Caco-2 (cell line): ENCODE measurements around the gene FAM9C. TPM values are rescaled to one million over a fixed set of nuclear protein-coding genes. Genes with fewer than 3 reads are reported as not detected.

ENCODE experiments used
- BruUV-seq: library from RNA; stranded (reverse); fragments of 400-500 nt; replicated peaks from 2 replicates; lab custom pipeline; 2021; lab: Mats Ljungman, UMichigan
- CTCF ChIA-PET: fragments of 300-600 bp; sonication (Branson Sonifier 250); formaldehyde crosslinking; loops from one replicate; lab custom pipeline; 2022; ENCODE audit warnings: antibody characterized with exemption; lab: Charles Lee
- POLR2A ChIA-PET: fragments of 300-600 bp; sonication (Branson Sonifier 250); formaldehyde crosslinking; loops from one replicate; lab custom pipeline; 2022; ENCODE audit warnings: antibody characterized with exemption; lab: Charles Lee
- DNase-seq, 2 experiments: peaks; one replicate each; pipeline versions ENCODE4 v3.0.0 to v3.0.0-alpha.2; 2020 to 2022
- H3K27me3 ChIP-seq: replicated peaks from 2 replicates; pipeline ENCODE4 v1.6.0; 2011; ENCODE audit warnings: low read length; ENCODE audit not compliant: control insufficient read depth, insufficient read depth
- H3K36me3 ChIP-seq: 2 replicates; pipeline ENCODE4 v1.5.1; 2011; ENCODE audit warnings: low read length; ENCODE audit not compliant: control insufficient read depth, insufficient read depth
- H3K4me1 ChIP-seq: fragments of 250-450 bp; sonication (Bioruptor Pico); 2 replicates; pipeline ENCODE4 v1.5.1; 2020; ENCODE audit warnings: mild to moderate bottlenecking
- H3K4me3 ChIP-seq: 2 replicates; pipeline ENCODE4 v1.5.1; 2011; ENCODE audit warnings: low read depth, mild to moderate bottlenecking, control low read depth, low read length
- H3K9me3 ChIP-seq: fragments of 250-450 bp; sonication (Bioruptor Pico); 2 replicates; pipeline ENCODE4 v1.5.1; 2020; ENCODE audit warnings: mild to moderate bottlenecking, moderate library complexity
- H3K27ac Mint-ChIP-seq: one replicate; pipeline ENCODE4 v1.8.0; 2022; ENCODE audit warnings: mixed read lengths; ENCODE audit not compliant: unreplicated experiment
- H3K27me3 Mint-ChIP-seq: one replicate; pipeline ENCODE4 v1.8.0; 2022; ENCODE audit warnings: mixed read lengths; ENCODE audit not compliant: insufficient read depth, unreplicated experiment
- H3K36me3 Mint-ChIP-seq: one replicate; pipeline ENCODE4 v1.8.0; 2022; ENCODE audit warnings: mild to moderate bottlenecking, mixed read lengths; ENCODE audit not compliant: insufficient read depth, unreplicated experiment
- H3K4me1 Mint-ChIP-seq: one replicate; pipeline ENCODE4 v1.8.0; 2022; ENCODE audit warnings: low read depth, mixed read lengths; ENCODE audit not compliant: unreplicated experiment
- H3K4me3 Mint-ChIP-seq: one replicate; pipeline ENCODE4 v1.8.0; 2022; ENCODE audit warnings: mild to moderate bottlenecking, moderate library complexity, mixed read lengths; ENCODE audit not compliant: unreplicated experiment
- H3K9me3 Mint-ChIP-seq: one replicate; pipeline ENCODE4 v1.8.0; 2022; ENCODE audit warnings: mixed read lengths; ENCODE audit not compliant: unreplicated experiment
- intact Hi-C: fragments of 100-400 bp; cut with micrococcal nuclease; formaldehyde crosslinking; loops from one replicate; pipeline ENCODE4 v1.10.0; 2022; ENCODE audit not compliant: unreplicated experiment
- total RNA-seq: library from RNA; stranded (reverse); gene quantifications from 2 replicates; pipeline ENCODE4 v1.2.3, GENCODE V29; 2022
- TF ChIP-seq, protein P1 (sequence below), 2 experiments: fragments of 200-600 bp in 1 of 2; IDR thresholded peaks; 1 replicate in 1 of 2; 2 replicates in 1 of 2; pipeline versions ENCODE4 v1.5.1 to v1.8.0; 2011 to 2022; ENCODE audit warnings: antibody characterized with exemption in 1 of 2, control low read depth in 1 of 2, inconsistent platforms in 1 of 2, low read depth in 1 of 2, low read length in 1 of 2, mild to moderate bottlenecking in 1 of 2, moderate library complexity in 1 of 2; ENCODE audit not compliant: insufficient read depth in 1 of 2, severe bottlenecking in 1 of 2, unreplicated experiment in 1 of 2

The FAM9C gene
- total RNA-seq, 1 experiment from 2014 or later, result not detected

DNA sequence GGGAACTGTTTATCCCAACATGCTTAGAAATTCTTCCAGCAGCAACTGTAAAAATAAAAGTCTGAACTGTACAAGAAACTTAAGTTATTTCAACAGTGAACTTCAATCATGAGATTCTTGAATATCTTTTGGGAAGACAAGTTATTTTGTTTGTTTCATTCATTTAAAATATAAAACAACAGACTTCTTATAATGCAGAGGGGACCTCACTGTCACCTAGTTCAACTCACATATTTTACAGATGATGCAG, 14.9 kb downstream of the FAM9C start:
- H3K4me1 ChIP-seq, result peaks cover 58% of the 10 kb centered on the region
- no peak overlapping the region for H3K4me3 ChIP-seq
- TF ChIP-seq, protein P1, sequence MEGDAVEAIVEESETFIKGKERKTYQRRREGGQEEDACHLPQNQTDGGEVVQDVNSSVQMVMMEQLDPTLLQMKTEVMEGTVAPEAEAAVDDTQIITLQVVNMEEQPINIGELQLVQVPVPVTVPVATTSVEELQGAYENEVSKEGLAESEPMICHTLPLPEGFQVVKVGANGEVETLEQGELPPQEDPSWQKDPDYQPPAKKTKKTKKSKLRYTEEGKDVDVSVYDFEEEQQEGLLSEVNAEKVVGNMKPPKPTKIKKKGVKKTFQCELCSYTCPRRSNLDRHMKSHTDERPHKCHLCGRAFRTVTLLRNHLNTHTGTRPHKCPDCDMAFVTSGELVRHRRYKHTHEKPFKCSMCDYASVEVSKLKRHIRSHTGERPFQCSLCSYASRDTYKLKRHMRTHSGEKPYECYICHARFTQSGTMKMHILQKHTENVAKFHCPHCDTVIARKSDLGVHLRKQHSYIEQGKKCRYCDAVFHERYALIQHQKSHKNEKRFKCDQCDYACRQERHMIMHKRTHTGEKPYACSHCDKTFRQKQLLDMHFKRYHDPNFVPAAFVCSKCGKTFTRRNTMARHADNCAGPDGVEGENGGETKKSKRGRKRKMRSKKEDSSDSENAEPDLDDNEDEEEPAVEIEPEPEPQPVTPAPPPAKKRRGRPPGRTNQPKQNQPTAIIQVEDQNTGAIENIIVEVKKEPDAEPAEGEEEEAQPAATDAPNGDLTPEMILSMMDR (IDR thresholded peaks at IDR 0.05; ENCODE audit: insufficient read depth in 1 of 2, low read depth in 1 of 2, low read length in 1 of 2, severe bottlenecking in 1 of 2, unreplicated experiment in 1 of 2), result no peak
- Mint-ChIP-seq H3K9me3 (no peaks in the 10 kb centered on the region), H3K36me3 (peaks cover 5% of the 10 kb centered on the region), H3K27ac (peak overlapping the region; percentile 96), H3K4me3 (peak overlapping the region; percentile 62), H3K4me1 (peaks cover 44% of the 10 kb centered on the region), H3K27me3 (no peaks in the 10 kb centered on the region)
- no peaks in the 10 kb centered on the region for H3K9me3 ChIP-seq
- BruUV-seq, result no TSS peak
- intact Hi-C loops, result loop anchor here (1.0 to 5.0 kb wide), 6 partner anchors 41 to 459 kb away; no protein-coding TSS in a partner anchor
- no peaks in the 10 kb centered on the region for H3K27me3 ChIP-seq
- no peaks in the 10 kb centered on the region for H3K36me3 ChIP-seq
- CTCF ChIA-PET, result interaction anchor here (1.5 kb wide), 1 partner anchor 83 kb away, joined by 6 read pairs; no protein-coding TSS in a partner anchor
- DNase-seq, result no peak
- POLR2A ChIA-PET, result no interaction called here

DNA sequence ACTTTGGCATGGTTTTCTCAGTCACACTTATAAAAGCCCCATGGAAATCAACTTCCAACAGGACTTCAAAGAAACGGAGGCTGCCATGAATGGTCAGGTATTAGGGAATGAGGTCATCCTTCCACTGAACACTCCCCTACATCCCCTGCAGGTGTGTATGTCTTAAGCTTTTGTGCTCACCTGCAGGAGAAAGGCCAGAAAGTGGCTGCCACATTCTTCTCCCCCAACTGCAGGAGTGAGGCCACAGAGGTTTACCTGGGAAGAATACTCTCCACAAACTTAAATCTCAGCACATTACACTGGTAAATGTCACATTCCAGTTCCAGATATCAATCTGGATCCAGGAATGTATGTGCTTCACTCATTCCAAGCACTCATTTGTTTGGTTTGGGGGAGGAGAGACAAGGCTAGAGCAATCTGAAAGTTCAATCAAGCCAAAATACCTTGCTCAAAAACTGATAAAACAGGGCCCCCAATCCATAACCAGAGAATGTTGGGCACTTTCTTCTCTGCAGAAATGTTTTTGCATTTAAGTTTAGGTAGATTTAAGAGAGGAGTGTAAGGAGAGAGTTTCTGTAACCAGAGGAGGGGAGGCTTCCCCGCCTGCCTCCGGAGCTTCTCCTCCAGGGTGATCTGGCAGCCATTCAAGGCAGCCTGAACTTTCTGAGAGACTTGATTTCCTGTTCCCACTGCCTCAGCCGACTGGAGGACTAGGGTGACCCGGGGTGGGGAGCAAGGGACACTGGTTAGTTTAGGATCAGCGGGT, 15.4 kb downstream of the FAM9C start:
- POLR2A ChIA-PET, result interaction anchor here (0.6 kb wide), 1 partner anchor 54 kb away, joined by 3 read pairs; the partner anchor contains the start of gene TMSB4X
- DNase-seq, result peak; percentile 75 to 84
- H3K9me3 Mint-ChIP-seq, result no peaks in the 10 kb centered on the region

DNA sequence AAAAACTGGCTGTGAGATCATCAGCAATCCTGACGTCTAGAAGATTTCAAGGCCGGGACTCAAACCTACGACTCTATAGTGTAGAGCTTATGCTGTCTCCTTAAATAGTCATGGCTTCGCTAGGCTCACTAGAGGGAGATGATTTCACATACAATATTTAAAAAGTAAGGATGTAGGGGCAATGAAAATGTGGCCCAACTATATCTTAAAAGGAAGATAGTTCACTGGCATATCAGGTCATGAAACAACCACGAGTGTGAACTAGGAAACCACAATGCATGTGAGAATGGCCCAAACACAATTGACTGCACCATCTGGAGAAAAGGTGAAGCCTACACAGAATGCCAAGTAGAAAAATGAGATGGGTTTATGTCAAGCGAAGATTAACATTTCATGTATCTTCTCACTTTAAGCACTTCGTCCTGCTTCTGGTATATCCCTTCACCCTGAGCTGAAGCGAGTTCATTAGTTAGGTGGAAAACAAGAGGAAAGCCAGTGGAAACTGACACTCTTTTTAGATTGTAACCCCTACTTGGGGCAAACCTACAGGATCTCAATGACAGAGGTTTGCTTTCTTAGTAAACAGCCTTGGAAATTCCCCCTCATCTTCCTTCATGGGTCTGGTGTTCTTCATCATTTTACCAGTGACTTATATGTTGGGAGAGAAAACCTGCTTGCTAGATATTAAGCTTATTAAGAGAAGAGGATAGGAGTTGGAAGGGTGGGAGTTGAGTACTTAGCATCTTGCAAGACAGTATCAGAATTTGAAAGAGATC, 17.4 kb downstream of the FAM9C start:
- Mint-ChIP-seq H3K27me3 (no peaks in the 10 kb centered on the region), H3K9me3 (no peaks in the 10 kb centered on the region), H3K4me1 (peaks cover 46% of the 10 kb centered on the region), H3K27ac (no peak overlapping the region), H3K36me3 (peaks cover 5% of the 10 kb centered on the region), H3K4me3 (no peak overlapping the region)
- no TSS peak for BruUV-seq
- H3K4me1 ChIP-seq, result peaks cover 69% of the 10 kb centered on the region
- DNase-seq, result no peak
- H3K27me3 ChIP-seq, result no peaks in the 10 kb centered on the region
- intact Hi-C loops, result loop anchor here (5.0 kb wide), 2 partner anchors 75 to 260 kb away; no protein-coding TSS in a partner anchor
- H3K36me3 ChIP-seq, result no peaks in the 10 kb centered on the region
- ChIA-PET CTCF (no interaction called here), POLR2A (no interaction called here)
- no peaks in the 10 kb centered on the region for H3K9me3 ChIP-seq
- TF ChIP-seq, protein P1 (IDR thresholded peaks at IDR 0.05; ENCODE audit: insufficient read depth in 1 of 2, low read depth in 1 of 2, low read length in 1 of 2, severe bottlenecking in 1 of 2, unreplicated experiment in 1 of 2), result no peak
- H3K4me3 ChIP-seq, result no peak overlapping the region

More for the DNA sequence above, 15.4 kb downstream of the FAM9C start:
- TSS peak; percentile 88 for BruUV-seq
- no peaks in the 10 kb centered on the region for H3K9me3 ChIP-seq
- peaks cover 5% of the 10 kb centered on the region for H3K36me3 Mint-ChIP-seq
- CTCF ChIA-PET, result interaction anchor here (1.5 kb wide), 1 partner anchor 82 kb away, joined by 6 read pairs; no protein-coding TSS in a partner anchor
- H3K4me1 ChIP-seq, result peaks cover 58% of the 10 kb centered on the region
- no peaks in the 10 kb centered on the region for H3K36me3 ChIP-seq
- no peak overlapping the region for H3K4me3 ChIP-seq
- intact Hi-C loops, result loop anchor here (1.0 to 5.0 kb wide), 6 partner anchors 41 to 459 kb away; no protein-coding TSS in a partner anchor
- H3K4me1 Mint-ChIP-seq, result peaks cover 47% of the 10 kb centered on the region
- H3K27me3 ChIP-seq, result no peaks in the 10 kb centered on the region
- H3K27ac Mint-ChIP-seq, result peak overlapping the region; percentile 96
- H3K4me3 Mint-ChIP-seq, result peak overlapping the region; percentile 62
- no peaks in the 10 kb centered on the region for H3K27me3 Mint-ChIP-seq
- TF ChIP-seq, protein P1 (IDR thresholded peaks at IDR 0.05; ENCODE audit: insufficient read depth in 1 of 2, low read depth in 1 of 2, low read length in 1 of 2, severe bottlenecking in 1 of 2, unreplicated experiment in 1 of 2), result peak in 1 of 2 experiments; percentile 4
